Liver (tissue), 9 donors: ENCODE measurements around the gene TCF21. TPM values are rescaled to one million over a fixed set of nuclear protein-coding genes. Genes with fewer than 3 reads are reported as not detected.

Source experiments
- DNase-seq: peaks from one replicate; pipeline ENCODE4 v3.0.0-alpha.2; 2017; ENCODE audit warnings: low spot score
- H3K27ac ChIP-seq, 2 donors: one replicate each; pipeline ENCODE4 v1.7.0; 2013; ENCODE audit warnings: inconsistent platforms in 2 of 2, low read length in 2 of 2, control low read depth in 1 of 2, low read depth in 1 of 2, mild to moderate bottlenecking in 1 of 2
- H3K27me3 ChIP-seq, 4 donors: one replicate each; pipeline versions ENCODE4 v1.6.1 to v1.7.0; 2013; ENCODE audit warnings: low read length in 3 of 4, inconsistent platforms in 1 of 4, mild to moderate bottlenecking in 1 of 4, moderate library complexity in 1 of 4; ENCODE audit not compliant: control insufficient read depth in 4 of 4, insufficient read depth in 4 of 4
- H3K36me3 ChIP-seq, 4 donors: one replicate each; pipeline versions ENCODE4 v1.6.1 to v1.7.0; 2013; ENCODE audit warnings: low read length in 3 of 4, mild to moderate bottlenecking in 3 of 4, low read depth in 1 of 4, moderate library complexity in 1 of 4; ENCODE audit not compliant: control insufficient read depth in 4 of 4, insufficient read depth in 3 of 4
- H3K4me1 ChIP-seq, 4 donors: one replicate each; pipeline versions ENCODE4 v1.6.1 to v1.7.0; 2013; ENCODE audit warnings: low read length in 3 of 4, mild to moderate bottlenecking in 3 of 4, moderate library complexity in 1 of 4; ENCODE audit not compliant: control insufficient read depth in 4 of 4, insufficient read depth in 4 of 4
- H3K4me3 ChIP-seq, 3 donors: one replicate each; pipeline versions ENCODE4 v1.6.1 to v1.7.0; 2013; ENCODE audit warnings: low read length in 3 of 3, control low read depth in 1 of 3, low read depth in 1 of 3, mild to moderate bottlenecking in 1 of 3
- H3K9ac ChIP-seq, 2 donors: one replicate each; pipeline ENCODE4 v1.7.0; 2013; ENCODE audit warnings: low read length in 2 of 2, mild to moderate bottlenecking in 2 of 2, moderate library complexity in 2 of 2, control low read depth in 1 of 2, low read depth in 1 of 2
- H3K9me3 ChIP-seq, 4 donors: one replicate each; pipeline versions ENCODE4 v1.6.1 to v1.7.0; 2013; ENCODE audit warnings: low read length in 3 of 4; ENCODE audit not compliant: control insufficient read depth in 4 of 4
- ATF3 ChIP-seq: IDR thresholded peaks from 2 replicates; pipeline ENCODE4 v1.6.1; 2016; ENCODE audit warnings: antibody characterized with exemption
- CTCF ChIP-seq: fragments of 150-350 bp; IDR thresholded peaks from 2 replicates; pipeline ENCODE4 v1.5.1; 2017; ENCODE audit warnings: improper control_type of control experiment, low read depth, low read length; ENCODE audit not compliant: missing input control
- EGR1 ChIP-seq, 2 donors: IDR thresholded peaks; 2 replicates each; pipeline ENCODE4 v1.6.1; 2016 to 2018; ENCODE audit warnings: antibody characterized with exemption in 2 of 2, low read depth in 2 of 2
- FOXA1 ChIP-seq: IDR thresholded peaks from 2 replicates; pipeline ENCODE4 v1.6.1; 2016; ENCODE audit warnings: antibody characterized with exemption
- FOXA2 ChIP-seq: IDR thresholded peaks from 2 replicates; pipeline ENCODE4 v1.6.1; 2016; ENCODE audit warnings: antibody characterized with exemption
- GABPA ChIP-seq, 2 donors: IDR thresholded peaks in 1 of 2; conservative IDR thresholded peaks in 1 of 2; 2 replicates each; pipeline ENCODE4 v1.6.1; 2016; ENCODE audit warnings: antibody characterized with exemption in 2 of 2, mild to moderate bottlenecking in 1 of 2, moderate library complexity in 1 of 2
- HNF4A ChIP-seq, 2 donors: conservative IDR thresholded peaks; 2 replicates each; pipeline ENCODE4 v1.6.1; 2016; ENCODE audit warnings: antibody characterized with exemption in 2 of 2, mild to moderate bottlenecking in 2 of 2
- HNF4G ChIP-seq: IDR thresholded peaks from 2 replicates; pipeline ENCODE4 v1.6.1; 2016; ENCODE audit warnings: antibody characterized with exemption
- JUND ChIP-seq, 2 donors: IDR thresholded peaks; 2 replicates each; pipeline ENCODE4 v1.6.1; 2016; ENCODE audit warnings: antibody characterized with exemption in 2 of 2
- NR2F2 ChIP-seq: IDR thresholded peaks from 2 replicates; pipeline ENCODE4 v1.6.1; 2016; ENCODE audit warnings: antibody characterized with exemption
- RAD21 ChIP-seq, 2 donors: IDR thresholded peaks; 2 replicates each; pipeline ENCODE4 v1.6.1; 2016; ENCODE audit warnings: antibody characterized with exemption in 2 of 2, mild to moderate bottlenecking in 2 of 2
- RXRA ChIP-seq, 2 donors: IDR thresholded peaks; 2 replicates each; pipeline ENCODE4 v1.6.1; 2017 to 2018; ENCODE audit warnings: antibody characterized with exemption in 2 of 2, mild to moderate bottlenecking in 1 of 2
- TAF1 ChIP-seq: conservative IDR thresholded peaks from 2 replicates; pipeline ENCODE4 v1.6.1; 2016; ENCODE audit warnings: antibody characterized with exemption, mild to moderate bottlenecking
- YY1 ChIP-seq: IDR thresholded peaks from 2 replicates; pipeline ENCODE4 v1.6.1; 2016; ENCODE audit warnings: antibody characterized with exemption, mild to moderate bottlenecking
- ZBTB33 ChIP-seq: IDR thresholded peaks from 2 replicates; pipeline ENCODE4 v1.6.1; 2016; ENCODE audit warnings: antibody characterized with exemption
- WGBS: extraction: QIAGEN DNeasy Blood & Tissue Kit; methylation state at CpG from one replicate; pipeline ENCODE4 v1.1.7; 2013; 5-methylcytosine and 5-hydroxymethylcytosine counted together
- polyA plus RNA-seq, 2 donors: library from polyadenylated mRNA; stranded (reverse) in 1 of 2; unstranded in 1 of 2; fragments of 200-250 nt in 1 of 2; fragments of >200 nt in 1 of 2; fragmentation: Nextera tagmentation in 1 of 2; extraction: Ambion mirVana in 1 of 2; gene quantifications; one replicate each; pipeline versions ENCODE4 v1.2.1 to v1.2.3, GENCODE V29; 2013 to 2015
- total RNA-seq, 2 donors: library from RNA; depleted of rRNA; stranded (reverse); fragments of >200 nt; gene quantifications; one replicate each; pipeline ENCODE4 v1.2.3, GENCODE V29; 2014
- TF ChIP-seq, protein P1 (sequence below): IDR thresholded peaks from 2 replicates; pipeline ENCODE4 v1.6.1; 2016; ENCODE audit warnings: antibody characterized with exemption
- donor health status: healthy.
- donor health status: healthy.
- donor health status: healthy.
- donor health status: healthy.
- donor health status: healthy.

TCF21 gene
- total and polyA plus RNA-seq, 4 donors, result 0.57 to 1.1 (median 0.85) TPM

- Histone ChIP-seq H3K9ac (no peak overlapping the region), H3K9me3 (no peaks in the 10 kb centered on the region), H3K4me3 (no peak overlapping the region), H3K4me1 (no peaks in the 10 kb centered on the region), H3K36me3 (no peaks in the 10 kb centered on the region), H3K27ac (no peak overlapping the region), H3K27me3 (peaks cover 0 to 11% (median 0%) of the 10 kb centered on the region in 4 donors)
- no peak for DNase-seq
- no peak for TF ChIP-seq FOXA1
- no peak for TF ChIP-seq HNF4G
- TF ChIP-seq JUND (IDR thresholded peaks at IDR 0.05), result no peak
- no peak for TF ChIP-seq HNF4A (conservative IDR thresholded peaks at IDR 0.05)
- no peak for TF ChIP-seq CTCF
- no peak for TF ChIP-seq TAF1
- TF ChIP-seq YY1, result no peak
- no peak for TF ChIP-seq RAD21 (IDR thresholded peaks at IDR 0.05)
- no peak for TF ChIP-seq NR2F2
- TF ChIP-seq, protein P1, sequence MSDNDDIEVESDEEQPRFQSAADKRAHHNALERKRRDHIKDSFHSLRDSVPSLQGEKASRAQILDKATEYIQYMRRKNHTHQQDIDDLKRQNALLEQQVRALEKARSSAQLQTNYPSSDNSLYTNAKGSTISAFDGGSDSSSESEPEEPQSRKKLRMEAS, result no peak
- TF ChIP-seq ATF3, result no peak
- no peak for TF ChIP-seq EGR1 (IDR thresholded peaks at IDR 0.05; ENCODE audit: low read depth in 2 of 2)
Observed at GRCh38 chr6:133871131-133871530, 17.8 kb upstream of the TCF21 start.

- 64% methylated on average over 5 of the region's 5 CpGs for WGBS
- no peak for DNase-seq
- Histone ChIP-seq H3K36me3 (no peaks in the 10 kb centered on the region), H3K27me3 (peaks cover 0 to 11% (median 0%) of the 10 kb centered on the region in 4 donors), H3K4me1 (no peaks in the 10 kb centered on the region), H3K9ac (no peak overlapping the region), H3K9me3 (no peaks in the 10 kb centered on the region), H3K4me3 (no peak overlapping the region), H3K27ac (no peak overlapping the region)
- no peak for TF ChIP-seq GABPA (IDR thresholded peaks at IDR 0.05 in 1 of 2, conservative IDR thresholded peaks at IDR 0.05 in 1 of 2)
- no peak for TF ChIP-seq RXRA (IDR thresholded peaks at IDR 0.05)
- no peak for TF ChIP-seq ZBTB33
Observed at GRCh38 chr6:133873538-133873937, 15.4 kb upstream of the TCF21 start.

DNA sequence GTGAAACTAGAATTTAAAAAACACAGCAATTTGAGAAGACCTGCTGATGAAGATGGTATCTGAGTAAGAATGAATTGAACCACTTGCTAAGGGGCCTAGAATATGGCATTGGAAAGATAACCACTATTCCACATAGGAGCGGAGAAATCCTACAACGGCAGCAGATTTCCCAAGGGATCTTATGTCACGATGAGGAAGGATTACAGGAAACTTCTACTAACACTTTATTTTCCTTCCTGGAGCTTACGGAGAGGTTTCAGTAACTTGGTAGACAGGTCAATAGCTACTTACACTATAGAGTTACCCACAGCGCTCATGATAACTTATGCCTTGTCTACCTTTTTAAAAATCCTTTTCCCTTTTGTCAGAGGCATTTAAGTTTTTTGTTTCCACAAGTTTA is 11.8 kb upstream of the TCF21 start:
- WGBS, result 71% methylated on average over 5 of the region's 5 CpGs
- no peaks in the 10 kb centered on the region for H3K4me1 ChIP-seq
- H3K4me3 ChIP-seq, result no peak overlapping the region
- H3K27me3 ChIP-seq, result peaks cover 0 to 11% (median under 1%) of the 10 kb centered on the region in 4 donors
- TF ChIP-seq NR2F2 (no peak), FOXA2 (no peak), FOXA1 (no peak)
- no peak overlapping the region for H3K27ac ChIP-seq
- H3K9ac ChIP-seq, result no peak overlapping the region
- H3K36me3 ChIP-seq, result no peaks in the 10 kb centered on the region
- H3K9me3 ChIP-seq, result no peaks in the 10 kb centered on the region
- DNase-seq, result no peak
